RPMI8226 (cell line): ENCODE measurements around the gene MN1.
"Not testable (repeated sequence)": the region's sequence is repeated elsewhere in the genome, so short reads cannot be mapped to it uniquely, and the experiment has no call there.

ENCODE experiments used
- DNase-seq: peaks from one replicate; pipeline ENCODE4 v3.0.0-alpha.2; 2015

The MN1 gene

DNA sequence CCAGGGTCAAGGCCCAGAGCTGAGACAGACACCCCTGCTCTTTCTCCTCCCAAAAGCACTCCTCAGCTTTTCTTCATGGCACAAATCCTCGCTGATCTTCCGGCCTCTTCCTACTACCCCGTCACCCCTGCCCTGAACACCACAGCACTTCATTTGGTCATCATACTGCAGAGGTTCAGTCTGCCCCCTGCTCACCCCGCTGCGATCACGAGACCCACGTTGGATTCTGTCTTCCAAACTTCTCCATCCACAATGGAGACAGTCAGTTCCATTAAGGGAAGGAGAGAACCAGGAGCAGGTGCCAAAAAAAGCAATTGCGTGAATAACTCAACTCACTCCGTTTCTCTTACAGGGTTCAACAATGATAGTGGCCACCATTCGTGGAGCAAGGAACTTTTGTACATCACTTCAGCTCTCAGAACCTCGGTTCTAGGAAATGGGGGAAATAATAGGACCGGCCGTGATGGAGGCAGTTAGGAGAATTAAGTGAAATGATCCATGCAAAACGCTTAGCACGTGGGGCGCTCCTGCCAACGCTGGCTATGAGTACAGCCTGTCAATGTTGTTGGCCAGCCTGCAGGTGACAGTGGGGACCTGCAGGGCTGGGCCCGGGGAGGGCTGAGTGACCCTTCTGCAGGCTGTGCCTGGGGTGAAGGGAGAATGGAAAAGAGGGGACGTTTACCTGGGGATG, 45.9 kb downstream of the MN1 start:
- DNase-seq, result no peak

DNA sequence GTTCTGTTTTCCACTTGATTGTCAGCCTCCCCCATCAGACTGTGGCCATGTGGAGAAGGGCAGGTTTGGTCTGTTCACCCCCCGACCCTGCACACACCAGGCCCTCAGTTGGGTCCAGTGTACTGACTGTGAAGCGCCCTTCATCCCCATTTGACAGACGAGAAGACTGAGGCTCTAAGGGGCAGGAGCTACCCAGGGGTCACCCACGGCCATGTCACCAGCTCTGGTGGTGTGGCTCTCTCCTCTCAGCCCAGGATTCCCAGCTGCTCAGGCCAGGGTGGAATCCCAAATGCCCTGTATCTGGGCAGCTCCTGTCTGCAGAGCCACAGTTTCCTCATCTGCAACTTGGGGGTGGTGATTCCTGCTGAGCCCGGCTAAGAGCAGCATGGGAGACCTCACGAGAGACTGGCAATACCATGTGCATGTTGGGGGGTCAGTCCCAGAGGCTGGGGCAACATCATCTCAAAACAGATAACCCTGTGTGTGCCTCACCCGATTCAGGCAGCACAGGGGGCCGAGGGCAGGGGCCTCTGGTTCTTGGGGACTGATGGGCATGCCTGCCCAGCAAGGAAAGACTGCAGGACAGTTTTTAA, 46.6 kb downstream of the MN1 start:
- DNase-seq, result no peak

DNA sequence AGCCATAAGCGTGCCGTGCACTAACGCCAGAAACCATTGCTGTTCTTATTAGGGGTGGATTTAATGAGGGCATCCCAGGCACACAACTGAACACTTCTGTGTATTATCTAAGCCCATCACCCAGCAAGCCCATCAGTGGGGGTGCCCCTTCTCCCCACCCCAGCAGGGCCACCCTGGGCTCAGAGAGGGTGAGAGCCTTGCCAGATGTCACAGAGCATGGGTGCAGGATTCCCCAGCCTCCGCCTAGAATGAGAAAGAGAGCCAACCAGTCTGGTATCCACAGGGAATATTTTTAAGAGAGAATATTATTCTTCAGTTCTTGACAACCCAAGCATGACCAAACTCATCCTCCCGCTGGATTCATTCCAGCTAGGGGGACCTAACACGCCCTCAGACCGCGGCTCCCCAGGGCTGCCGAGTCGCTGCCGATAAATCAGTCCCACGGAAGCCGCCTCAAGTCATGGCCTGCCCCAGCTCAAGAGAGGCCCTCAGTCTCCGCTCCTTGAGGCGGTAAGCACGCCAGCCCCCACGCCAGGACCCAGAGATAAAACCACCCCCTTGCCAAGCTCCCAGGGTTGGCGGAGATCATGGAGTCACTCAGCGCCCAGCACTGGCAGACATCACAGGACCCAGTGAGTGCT, 47.2 kb downstream of the MN1 start:
- DNase-seq, result no peak

DNA sequence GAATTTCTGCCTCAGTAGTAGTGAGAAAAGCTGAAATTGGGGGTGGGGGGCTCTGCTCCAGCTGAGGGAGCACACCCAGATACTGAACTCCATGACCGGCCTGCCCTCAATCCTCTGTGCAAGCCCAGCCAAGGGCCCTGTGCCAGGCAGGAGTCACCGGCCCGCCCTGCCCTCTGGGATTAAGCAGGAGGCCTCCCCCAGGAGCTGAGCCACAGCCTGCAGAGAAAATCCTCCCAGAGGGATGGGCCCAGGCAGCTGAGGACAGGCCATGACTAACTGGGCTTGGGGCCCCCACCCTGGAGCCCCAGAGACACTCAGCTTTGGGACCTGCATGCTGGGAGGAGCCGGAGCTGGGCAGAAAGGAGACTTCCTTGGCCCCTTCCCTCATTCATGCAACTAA, 48.8 kb downstream of the MN1 start:
- DNase-seq, result no peak

DNA sequence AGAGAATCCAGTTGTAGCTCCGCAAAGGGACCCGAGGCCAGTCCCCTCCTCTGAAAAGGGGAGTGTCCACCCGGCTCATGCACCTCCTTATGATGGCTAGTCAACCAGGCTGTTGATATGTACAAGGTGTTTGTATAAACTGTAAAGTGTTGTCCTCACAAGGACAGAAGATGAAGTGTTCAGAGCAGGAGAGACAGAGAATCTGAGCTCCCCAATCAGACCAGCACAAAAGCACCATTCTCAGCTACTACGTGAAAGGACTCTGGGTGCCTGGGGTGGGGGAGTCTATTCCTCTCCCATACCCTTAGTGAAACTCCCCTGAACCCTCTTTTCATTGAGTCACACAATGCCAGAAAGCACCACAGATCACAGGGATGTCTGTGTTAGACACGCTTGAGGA, 49.4 kb downstream of the MN1 start:
- DNase-seq, result no peak

DNA sequence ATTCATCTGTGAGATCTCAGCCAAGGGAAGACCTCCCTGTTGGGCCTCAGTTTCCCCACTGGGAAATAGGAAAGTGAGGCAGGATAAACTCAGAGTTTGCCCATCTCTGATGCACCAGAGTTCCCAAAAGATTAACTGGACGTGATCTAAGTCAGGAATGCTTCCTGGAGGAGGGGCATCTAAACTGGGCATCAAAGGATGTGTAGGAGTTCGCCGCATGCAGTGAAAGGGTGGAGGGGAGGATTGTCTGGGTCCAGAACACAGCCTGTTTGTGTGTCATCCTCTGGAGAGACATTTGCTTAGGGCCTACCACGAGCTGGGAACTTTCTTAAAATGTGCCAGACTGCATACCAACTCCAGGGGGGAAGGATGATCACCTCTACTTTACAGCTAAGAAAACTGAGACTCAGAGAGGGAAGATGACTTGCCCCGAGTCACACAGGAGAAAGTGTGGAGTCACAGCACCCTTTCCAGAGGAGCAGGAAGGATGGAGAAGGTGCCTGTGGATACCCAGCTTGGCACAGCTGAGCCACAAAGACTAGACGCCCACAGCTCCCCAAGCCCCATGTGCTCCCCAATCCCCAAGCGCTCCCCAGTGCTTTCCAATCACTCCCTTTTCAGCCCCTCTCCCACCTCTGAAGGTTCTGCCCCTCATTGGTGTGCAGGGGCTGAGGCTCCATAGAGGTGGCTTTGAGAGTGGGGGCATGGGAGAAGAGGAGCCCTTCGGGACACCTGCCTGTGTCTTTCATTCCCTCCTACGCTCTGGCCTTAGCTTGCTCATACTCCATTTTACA, 50.1 kb downstream of the MN1 start:
- no peak for DNase-seq

DNA sequence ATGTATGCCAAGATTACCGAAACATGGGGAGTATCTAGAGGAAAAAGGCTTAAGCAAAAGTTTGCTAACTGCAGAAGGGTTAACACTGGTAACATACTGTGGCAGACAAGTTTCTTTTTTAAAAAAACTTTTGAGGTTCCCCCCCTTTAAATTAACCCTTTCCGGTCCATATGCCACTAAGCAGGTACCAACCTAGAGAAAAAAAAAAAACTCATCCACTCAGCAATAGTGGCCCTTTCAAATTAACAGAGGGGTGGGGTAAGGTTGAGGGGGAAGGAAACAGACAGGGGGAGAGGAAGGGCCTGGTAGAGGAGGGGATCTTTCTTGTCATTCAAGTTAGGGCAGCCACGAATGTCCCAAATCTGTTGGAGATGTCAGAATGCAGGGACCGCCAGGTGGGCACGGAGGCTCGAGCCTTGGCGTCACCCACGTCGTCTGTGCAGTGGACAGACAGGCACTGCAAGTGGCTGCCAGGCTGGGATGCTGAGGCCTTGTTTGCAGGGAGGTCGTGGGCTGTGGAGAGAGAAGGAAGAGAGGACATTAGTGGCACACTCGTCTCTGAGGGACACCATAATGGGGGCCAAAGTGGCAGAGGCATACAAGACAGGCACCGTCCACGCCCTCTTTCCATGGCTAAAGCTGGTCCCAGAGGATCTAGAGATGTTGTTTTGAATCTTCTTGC, 50.8 kb downstream of the MN1 start:
- DNase-seq, result no peak

DNA sequence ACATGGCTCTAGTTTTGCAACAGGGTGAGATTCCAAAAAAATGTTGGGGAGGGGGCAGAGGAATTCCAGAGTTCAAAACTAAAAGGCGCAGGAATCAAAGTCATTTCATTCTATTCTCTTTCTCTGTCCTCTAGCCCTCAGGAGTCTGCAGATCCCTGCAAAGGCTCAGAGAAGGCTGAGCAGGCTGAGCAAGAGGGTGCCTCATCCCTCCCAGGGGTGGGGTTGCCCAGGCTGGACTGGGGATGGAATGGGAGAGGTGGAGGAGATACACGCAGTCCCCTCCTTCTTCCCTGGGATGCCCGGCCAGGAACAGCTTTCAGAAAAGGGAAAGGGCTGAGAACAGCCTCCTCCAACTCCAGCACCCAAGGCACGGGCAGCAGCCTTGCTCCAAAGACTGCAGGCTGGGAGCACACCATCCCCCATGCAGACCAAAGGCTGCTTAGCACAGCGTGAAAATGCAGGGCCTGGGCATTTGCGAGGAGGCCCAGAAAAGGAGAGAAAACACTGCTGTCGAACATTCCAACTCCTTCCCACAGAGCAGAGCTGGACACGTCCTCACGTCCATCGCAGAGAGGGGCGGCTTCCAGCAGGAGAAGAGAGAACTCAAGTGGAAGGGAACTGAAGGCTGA, 51.8 kb downstream of the MN1 start:
- DNase-seq, result no peak

DNA sequence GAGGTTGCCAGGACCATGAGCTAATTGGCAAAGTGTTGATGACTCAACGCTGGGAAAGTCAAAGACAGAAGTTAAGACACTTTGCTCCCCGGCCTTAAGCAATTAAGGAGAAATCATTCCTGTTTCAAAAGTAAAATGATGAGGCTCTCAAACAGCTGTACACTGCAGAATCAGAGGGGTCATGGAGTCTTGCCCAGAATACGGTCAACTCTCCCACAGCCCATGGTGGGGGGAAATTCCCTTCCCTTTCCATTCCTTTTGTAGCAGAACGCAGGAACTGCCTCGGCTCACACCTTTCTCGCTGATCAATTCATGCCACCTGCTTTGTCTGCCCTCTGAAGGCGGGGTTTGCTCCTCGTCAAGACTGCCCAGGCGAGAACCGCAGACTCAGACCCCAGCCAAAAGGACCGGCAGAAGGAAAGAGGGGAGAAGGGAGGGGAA, 52.8 kb downstream of the MN1 start:
- no peak for DNase-seq

DNA sequence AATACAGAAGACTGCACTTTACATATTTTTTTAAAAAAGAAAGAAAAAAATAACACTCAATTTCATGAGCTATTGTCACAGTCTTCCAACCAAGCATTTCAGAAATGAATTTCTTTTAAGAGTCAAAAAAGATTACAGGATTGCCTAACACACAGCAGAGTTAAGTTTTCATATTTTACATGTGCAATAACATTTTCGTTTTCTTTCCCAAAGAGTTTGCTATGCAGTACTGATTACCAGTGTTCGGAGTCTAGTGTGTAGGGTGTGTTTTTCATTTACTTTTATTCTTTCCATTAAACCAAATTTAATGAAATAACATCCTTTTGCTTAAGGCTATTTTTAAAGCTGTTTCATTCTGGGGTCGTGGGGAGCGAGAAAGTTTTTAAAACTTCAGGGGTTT, 53.2 kb downstream of the MN1 start:
- DNase-seq, result no peak

DNA sequence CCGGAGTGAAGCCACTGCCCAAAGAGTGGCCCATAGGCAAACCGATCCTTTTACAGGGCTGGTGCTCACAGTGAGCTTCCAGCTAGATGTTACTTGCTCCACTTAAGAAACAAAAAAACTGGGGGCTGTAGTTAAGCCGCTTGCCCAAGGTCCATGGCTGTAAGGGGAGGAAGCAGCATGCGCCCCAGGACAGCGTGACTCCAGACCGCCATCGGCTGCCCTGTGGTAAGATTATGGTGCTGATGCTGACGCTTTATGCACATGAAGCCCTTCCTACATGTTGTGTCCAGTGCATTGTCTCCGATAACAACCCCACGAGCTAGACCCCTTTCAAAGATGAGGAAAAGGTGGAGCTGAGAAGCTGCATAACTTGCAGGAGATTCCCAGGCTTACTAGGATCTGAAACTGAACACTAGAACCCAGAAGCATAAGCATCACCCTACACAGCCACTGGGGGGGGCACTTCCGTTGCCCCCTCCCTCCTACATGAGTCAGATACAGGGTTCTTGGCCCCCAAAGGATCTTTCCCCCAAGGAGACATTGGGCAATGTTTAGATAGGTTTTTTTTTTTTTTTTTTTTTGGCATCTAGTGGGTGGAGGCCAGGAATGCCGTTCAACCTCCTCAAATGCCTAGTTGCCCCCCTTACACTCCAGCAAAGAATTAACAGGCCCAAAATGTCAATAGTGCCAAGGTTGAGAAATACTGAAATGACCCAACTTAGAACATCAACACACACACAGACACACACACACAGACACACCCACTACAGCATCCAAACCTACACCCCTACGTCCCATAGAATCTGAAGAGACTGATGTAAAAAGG, 53.9 kb downstream of the MN1 start:
- no peak for DNase-seq

DNA sequence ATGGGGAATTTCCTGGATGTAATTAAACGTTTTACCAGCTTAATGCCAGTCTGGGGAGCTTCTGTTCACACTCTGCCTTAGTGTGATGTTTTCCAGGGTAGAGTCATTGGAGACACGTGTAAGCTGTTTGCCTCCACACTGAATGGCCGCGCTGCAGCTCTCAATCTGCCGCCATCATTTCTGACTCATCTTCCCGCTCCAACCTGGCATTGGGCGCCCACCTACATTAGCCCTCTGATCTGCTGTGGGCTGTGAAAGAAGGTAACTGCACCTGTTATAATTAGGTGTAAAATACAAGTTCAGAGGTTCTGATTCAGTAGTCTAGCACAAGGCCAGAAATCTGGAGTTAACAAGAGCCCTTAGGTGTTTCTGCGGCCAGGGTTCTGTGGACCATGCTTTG, 54.6 kb downstream of the MN1 start:
- no peak for DNase-seq

DNA sequence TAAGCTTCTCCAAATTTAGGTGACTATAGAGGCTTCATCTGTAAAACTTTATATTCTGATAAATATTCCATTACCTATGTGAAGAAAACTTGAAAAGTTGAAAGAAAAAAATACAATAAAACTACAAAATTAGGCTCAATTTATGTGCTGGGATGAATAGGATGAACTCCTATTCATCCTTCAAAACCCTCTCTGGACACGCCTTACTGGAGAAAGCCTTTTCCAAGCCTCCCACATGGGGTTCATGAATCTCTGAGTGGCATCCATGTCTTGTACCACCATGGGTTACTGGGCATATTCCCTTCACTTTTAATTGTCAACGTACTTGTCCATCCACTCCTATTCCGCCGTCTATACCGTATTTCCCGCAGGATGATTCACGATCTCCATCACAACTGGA, 55.7 kb downstream of the MN1 start:
- no peak for DNase-seq

DNA sequence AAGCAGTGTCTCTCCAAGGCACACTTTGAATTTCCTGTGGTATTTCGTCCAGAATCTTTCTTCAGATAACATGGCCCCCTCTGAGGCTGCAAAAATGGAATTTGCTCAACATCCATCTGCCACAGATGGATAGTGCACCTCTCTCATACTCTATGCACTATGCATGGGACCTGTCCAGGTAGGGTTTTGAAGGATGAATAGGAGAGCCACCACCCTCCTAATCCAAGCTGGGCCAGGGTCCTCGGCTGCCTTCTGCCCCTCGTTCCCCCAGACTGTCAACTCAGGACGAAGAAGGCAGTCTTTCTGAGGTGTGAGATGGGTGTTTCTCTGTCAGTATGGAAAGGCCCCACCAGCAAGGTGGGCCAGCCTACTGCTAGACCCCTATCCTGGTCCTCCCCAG, 56.4 kb downstream of the MN1 start:
- DNase-seq, result no peak

DNA sequence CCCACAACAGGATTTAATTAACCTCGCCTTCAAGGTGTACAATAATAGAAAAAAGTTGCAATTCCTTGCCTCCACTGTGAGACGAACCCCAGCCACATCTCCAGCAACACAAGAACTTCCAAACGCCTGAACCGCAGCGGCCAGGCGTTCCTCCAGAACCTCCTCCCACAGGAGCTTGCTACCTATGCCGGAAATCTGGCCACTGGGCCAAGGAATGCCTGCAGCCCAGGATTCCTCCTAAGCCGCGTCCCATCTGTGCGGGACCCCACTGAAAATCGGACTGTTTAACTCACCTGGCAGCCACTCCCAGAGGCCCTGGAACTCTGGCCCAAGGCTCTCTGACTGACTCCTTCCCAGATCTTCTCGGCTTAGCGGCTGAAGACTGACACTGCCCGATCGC, 57.5 kb downstream of the MN1 start:
- DNase-seq, result not testable (repeated sequence)

DNA sequence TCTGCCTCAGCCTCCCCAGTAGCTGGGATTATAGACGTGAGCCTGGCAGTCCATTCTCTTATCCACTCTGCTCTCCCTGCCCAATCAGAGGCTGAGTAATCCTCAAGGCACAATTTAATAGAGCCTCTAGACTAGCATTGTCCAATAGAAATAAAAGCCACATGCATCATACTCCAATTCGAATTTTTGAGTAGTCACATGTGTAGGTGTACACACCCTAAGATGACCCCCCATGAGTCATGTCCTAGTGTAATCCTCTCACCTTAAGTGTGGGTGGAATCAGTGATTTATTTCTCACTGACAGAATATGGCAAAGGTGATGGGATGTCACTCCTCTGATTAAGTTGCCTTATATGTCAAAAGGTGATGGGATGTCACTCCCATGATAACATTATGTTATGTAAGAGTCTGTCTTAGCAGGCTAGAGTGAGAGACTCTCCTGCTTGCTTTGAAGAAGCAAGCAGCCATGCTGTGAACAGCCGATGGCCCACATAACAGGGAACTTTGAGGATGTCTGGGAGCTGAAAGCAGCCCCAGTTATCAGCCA, 61.3 kb downstream of the MN1 start:
- DNase-seq, result no peak

DNA sequence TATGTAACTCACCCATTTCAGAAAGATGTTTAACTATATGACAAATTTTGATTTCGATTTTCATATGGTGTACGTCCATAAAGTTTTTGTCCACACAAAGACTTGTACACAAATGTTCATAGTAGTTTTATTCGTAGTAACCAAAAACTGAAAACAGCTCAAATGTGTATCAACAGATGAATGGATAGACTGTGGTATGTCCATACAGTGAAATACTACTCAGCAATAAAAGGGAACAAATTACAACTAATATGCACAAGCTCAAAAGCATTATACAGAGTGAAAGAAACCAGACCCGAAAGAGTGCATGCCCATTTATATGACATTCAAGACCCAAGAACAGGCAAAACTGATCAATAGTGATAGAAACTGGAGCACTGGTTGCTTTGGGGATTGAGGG, 64.0 kb downstream of the MN1 start:
- DNase-seq, result no peak

DNA sequence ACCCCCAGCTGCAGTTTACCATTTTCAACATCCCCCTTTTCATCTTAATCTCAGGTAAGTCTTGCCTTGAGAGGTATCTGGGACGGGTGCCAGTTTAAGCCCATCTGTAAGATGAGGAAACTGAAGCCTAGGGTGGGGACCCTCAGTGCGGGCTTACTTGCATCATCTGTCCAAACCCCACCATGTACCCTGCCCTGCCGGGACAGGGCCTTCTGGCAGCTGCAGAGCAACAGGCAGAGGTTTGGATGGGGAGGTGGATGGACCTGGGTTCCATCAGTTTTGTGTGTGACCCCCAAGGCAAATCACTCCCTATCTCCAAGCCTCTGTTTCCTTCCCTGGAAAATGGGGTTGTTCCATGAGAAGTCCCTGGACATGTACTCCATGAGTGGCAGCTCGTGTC, 67.5 kb downstream of the MN1 start:
- no peak for DNase-seq

DNA sequence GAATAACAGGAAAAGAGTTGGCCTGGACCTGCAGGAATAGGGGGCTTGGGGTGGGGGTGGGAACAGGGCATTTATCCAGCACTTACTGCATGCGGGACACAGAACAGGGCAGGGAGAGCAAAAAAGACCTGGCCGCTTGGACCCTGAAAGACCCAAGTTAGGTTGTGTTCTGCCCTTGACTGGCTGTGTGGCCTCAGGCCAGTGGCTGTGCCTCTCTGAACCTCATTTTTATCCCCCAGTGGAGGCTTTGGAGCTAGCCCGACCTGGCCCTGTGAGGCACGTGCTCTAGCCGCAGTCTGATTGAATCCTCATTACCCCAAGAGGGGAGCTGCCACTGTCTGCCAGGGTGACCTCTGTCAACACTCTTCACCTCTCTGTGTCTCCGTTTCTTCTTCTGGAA, 68.7 kb downstream of the MN1 start:
- DNase-seq, result no peak

DNA sequence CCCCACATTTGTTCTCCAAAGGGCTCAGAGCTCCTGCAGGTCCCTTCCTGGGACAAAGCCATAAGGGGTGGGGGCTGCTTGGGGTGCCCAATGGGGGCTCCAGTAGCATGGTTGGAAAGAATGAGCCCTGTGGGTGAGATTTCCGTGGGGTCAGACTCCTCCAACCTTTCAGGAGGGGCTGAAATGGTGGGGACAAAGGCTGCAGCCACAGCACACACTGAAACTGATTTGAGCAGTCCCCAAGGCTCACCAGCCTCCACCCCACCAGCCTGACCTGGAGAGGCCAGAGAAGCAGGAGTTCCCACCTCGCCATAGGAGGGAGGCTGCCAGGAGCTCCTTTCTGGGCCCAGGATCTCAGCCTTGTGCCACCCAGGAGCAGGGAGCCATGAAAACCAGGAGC, 69.2 kb downstream of the MN1 start:
- no peak for DNase-seq

DNA sequence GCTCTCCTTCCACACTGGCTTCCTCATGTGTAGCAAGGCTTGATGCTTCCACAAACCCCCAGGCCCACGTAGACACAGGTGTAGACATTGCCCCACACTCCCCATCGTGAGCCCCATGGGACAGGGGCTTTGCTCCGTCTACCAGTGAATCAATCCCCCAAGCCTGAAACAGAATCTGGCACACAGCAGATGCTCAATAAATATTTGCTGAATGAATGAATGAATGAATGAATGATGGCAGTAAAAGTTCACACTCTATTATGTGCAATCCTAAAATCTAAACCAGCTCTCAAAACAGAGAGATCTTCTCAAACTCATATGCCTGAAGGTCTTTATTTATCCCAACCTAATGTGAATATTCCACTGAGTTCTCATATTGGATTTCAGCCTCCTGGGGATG, 69.9 kb downstream of the MN1 start:
- no peak for DNase-seq
